Duodenal mucosa (tissue), 2 donors: ENCODE results near the gene OGFRL1.
"Not testable (repeated sequence)": the region's sequence is repeated elsewhere in the genome, so short reads cannot be mapped to it uniquely, and the experiment has no call there.

Experiments
- H3K27ac ChIP-seq: one replicate; pipeline ENCODE4 v1.7.0; 2013; ENCODE audit warnings: low read depth, low read length
- H3K27me3 ChIP-seq, 2 donors: one replicate each; pipeline ENCODE4 v1.7.0; 2013; ENCODE audit warnings: low read length in 2 of 2, control low read depth in 1 of 2; ENCODE audit not compliant: insufficient read depth in 2 of 2, control insufficient read depth in 1 of 2
- H3K36me3 ChIP-seq, 2 donors: one replicate each; pipeline ENCODE4 v1.7.0; 2013; ENCODE audit warnings: low read length in 2 of 2, control low read depth in 1 of 2; ENCODE audit not compliant: insufficient read depth in 2 of 2, control insufficient read depth in 1 of 2
- H3K4me1 ChIP-seq, 2 donors: one replicate each; pipeline ENCODE4 v1.7.0; 2013; ENCODE audit warnings: low read length in 2 of 2, control low read depth in 1 of 2; ENCODE audit not compliant: insufficient read depth in 2 of 2, control insufficient read depth in 1 of 2
- H3K4me3 ChIP-seq, 2 donors: one replicate each; pipeline ENCODE4 v1.7.0; 2013; ENCODE audit warnings: low read length in 2 of 2, low read depth in 1 of 2
- H3K9ac ChIP-seq, 2 donors: one replicate each; pipeline ENCODE4 v1.7.0; 2013; ENCODE audit warnings: low read length in 2 of 2, low read depth in 1 of 2
- H3K9me3 ChIP-seq, 2 donors: one replicate each; pipeline ENCODE4 v1.7.0; 2013; ENCODE audit warnings: low read length in 2 of 2, control low read depth in 1 of 2; ENCODE audit not compliant: control insufficient read depth in 1 of 2

The OGFRL1 gene

DNA sequence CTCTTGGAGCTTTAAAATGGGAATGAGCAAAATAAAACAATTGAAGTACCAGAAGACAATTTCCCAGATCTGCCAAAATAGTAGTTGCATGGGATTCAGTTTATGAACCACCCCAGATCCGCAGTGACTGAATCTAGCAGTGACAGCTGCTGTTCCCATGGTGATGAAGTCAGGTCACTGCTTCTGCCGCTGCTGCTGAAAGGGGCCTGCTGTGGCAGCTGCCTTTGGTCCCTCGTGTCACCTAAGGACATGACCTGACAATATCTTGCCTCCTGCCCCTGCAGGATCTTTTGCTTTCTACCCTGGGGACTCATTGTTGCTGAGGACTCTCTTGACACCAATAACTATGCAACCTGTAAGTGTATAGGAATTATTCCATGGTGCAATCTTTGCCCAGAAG lies 34.3 kb upstream of the OGFRL1 start:
- no peaks in the 10 kb centered on the region for H3K36me3 ChIP-seq
- H3K27me3 ChIP-seq: no peaks in the 10 kb centered on the region
- H3K4me1 ChIP-seq: no peaks in the 10 kb centered on the region
- H3K9me3 ChIP-seq: no peaks in the 10 kb centered on the region
- no peak overlapping the region for H3K9ac ChIP-seq
- H3K27ac ChIP-seq: no peak overlapping the region
- H3K4me3 ChIP-seq: no peak overlapping the region

DNA sequence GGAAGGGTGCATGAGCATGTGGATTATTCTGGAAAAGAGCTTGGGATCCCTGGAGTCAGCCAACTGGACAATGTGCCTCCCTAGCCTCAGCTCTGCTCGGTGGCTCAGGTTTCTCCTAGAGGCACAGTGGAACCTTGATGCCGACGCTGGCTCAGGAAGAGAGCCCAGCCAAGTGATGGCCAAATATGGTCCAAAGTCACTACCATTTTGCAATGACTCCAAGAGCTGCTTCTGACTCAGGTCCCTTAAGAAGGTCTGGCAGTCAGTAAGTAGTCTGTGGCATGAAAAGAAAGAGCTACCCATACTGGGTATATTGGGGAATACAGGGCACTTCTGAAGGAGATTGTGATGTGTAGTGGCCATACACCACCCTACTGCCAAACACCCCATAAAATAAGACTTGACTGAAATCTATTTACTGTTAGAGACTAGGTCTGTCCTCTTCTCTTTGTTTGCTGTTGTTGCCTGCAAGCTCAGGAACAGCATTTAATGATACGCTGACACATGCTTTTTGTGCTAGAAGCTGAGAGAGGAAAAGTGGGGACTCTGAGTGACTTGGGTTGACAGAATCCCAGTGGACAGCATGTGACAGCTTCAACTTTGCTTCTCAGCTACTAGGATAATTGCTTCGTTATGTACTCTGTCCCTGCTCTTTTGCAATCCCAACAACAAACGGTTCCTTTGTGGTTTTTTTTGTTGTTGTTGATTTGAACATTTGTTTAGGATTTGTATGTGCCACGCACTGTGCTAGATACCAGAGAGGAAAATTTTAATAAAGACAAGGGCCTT lies 30.3 kb upstream of the OGFRL1 start:
- Histone ChIP-seq H3K27me3 (no peaks in the 10 kb centered on the region), H3K4me1 (no peaks in the 10 kb centered on the region), H3K9me3 (no peaks in the 10 kb centered on the region), H3K27ac (no peak overlapping the region), H3K9ac (no peak overlapping the region), H3K36me3 (no peaks in the 10 kb centered on the region), H3K4me3 (no peak overlapping the region)

DNA sequence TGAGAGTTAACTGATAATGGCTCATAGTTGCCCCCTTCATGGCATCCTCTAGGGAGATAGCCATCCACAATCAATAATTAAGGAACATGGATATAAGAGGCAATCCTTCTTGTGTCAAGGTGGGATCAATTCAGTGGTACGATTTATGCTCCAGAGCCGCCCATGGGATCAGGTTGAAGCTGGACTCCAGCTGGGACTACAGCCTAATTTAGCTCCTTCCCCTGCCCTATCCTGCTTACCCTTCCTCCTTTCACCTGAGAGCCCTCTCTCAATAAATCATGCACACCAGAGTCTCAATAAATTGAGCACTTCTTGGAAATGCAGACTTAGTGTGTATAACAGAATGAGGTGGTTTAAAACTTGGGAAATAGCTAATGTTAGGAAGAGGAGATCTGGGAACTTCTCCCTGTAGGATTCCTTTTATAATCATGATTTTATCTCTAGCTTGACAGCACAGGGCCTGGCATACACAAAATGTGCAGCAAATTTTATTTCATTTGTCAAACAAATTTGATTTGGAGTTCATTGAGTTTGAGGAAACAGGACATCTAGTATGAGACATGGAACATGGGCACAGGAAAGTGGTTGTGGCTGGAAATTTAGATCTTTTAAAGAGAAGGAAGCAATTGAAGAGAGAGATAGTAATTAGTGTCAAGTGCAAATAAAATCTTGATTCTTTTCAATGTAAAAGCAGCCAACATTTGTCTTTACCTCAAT lies 28.6 kb upstream of the OGFRL1 start:
- no peak overlapping the region for H3K27ac ChIP-seq

DNA sequence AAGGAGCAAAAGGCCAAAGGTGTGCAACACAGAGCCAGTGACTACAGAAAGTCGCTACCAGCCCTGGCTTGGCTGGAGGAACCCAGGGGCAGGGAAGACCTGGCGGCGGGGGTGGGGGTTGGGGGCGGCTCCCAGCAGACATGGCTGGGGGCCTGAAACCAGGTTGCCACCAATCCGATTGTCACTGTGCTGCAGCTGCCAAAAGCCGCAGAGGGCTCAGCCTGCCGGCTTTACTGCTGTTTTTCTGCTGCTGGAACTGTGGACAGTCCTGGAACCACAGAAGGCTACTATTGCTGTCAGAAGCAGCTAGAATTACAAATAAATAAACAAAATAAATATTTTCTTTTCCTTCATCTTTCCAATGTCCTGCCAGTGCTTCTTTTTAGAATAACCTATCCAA lies 25.7 kb upstream of the OGFRL1 start:
- Histone ChIP-seq H3K4me3 (no peak overlapping the region), H3K27ac (no peak overlapping the region)

More for the DNA sequence above, 28.6 kb upstream of the OGFRL1 start:
- Histone ChIP-seq H3K36me3 (no peaks in the 10 kb centered on the region), H3K27me3 (no peaks in the 10 kb centered on the region), H3K4me1 (no peaks in the 10 kb centered on the region), H3K4me3 (no peak overlapping the region), H3K9me3 (no peaks in the 10 kb centered on the region), H3K9ac (no peak overlapping the region)

DNA sequence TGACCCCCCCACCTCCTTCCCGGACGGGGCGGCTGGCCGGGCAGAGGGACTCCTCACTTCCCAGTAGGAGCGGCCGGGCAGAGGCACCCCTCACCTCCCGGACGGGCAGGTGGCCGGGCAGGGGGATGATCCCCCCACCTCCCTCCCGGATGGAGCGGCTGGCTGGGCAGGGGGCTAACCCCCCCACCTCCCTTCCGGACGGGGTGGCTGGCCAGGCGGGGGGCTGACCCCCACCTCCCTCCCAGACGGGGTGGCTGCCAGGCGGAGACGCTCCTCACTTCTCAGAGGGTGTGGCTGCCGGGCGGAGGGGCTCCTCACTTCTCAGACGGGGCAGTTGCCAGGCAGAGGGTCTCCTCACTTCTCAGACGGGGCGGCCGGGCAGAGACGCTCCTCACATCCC lies 22.2 kb upstream of the OGFRL1 start:
- not testable (repeated sequence) for H3K4me3 ChIP-seq, H3K9me3 ChIP-seq, H3K27ac ChIP-seq, H3K36me3 ChIP-seq, H3K9ac ChIP-seq, H3K4me1 ChIP-seq, H3K27me3 ChIP-seq

More for the DNA sequence above, 25.7 kb upstream of the OGFRL1 start:
- Histone ChIP-seq H3K9ac (no peak overlapping the region), H3K27me3 (no peaks in the 10 kb centered on the region), H3K9me3 (no peaks in the 10 kb centered on the region), H3K4me1 (no peaks in the 10 kb centered on the region), H3K36me3 (no peaks in the 10 kb centered on the region)

DNA sequence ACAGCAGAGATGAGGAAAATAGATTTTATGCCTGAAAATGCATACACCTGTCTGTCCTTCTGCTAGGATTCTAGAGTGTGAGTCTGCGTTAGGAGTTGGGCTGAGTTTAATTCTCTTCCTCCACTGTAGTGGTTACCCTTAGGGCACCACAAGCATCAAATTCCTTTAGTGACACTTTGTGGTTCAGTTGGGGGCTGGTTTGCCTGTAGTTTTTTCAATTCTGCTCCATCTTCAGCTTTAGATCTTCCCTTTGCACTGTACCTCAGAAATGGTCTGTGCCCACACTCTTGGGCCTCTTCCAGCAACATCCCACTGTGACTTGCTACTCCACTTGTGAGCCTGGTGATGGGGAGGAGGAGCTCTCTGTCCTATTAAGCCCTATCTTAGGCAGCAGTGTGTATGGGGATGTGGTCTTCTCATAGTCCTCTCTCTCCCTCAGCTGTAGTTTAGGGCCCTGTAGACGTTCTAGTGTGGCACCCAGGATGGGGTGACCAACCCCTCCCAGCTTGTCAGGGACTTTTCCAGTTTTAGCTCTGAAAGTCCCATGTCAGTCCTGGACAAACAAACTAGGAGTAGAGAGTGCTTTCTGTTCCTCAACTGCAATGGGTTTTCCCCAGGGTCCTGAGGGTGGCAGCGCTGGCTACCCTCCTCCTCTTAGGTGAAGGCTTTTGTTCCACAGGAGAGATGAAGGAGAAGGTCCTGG lies 19.7 kb upstream of the OGFRL1 start:
- Histone ChIP-seq H3K4me1 (no peaks in the 10 kb centered on the region), H3K36me3 (no peaks in the 10 kb centered on the region), H3K9me3 (no peaks in the 10 kb centered on the region), H3K9ac (no peak overlapping the region), H3K27me3 (no peaks in the 10 kb centered on the region), H3K27ac (no peak overlapping the region), H3K4me3 (no peak overlapping the region)

DNA sequence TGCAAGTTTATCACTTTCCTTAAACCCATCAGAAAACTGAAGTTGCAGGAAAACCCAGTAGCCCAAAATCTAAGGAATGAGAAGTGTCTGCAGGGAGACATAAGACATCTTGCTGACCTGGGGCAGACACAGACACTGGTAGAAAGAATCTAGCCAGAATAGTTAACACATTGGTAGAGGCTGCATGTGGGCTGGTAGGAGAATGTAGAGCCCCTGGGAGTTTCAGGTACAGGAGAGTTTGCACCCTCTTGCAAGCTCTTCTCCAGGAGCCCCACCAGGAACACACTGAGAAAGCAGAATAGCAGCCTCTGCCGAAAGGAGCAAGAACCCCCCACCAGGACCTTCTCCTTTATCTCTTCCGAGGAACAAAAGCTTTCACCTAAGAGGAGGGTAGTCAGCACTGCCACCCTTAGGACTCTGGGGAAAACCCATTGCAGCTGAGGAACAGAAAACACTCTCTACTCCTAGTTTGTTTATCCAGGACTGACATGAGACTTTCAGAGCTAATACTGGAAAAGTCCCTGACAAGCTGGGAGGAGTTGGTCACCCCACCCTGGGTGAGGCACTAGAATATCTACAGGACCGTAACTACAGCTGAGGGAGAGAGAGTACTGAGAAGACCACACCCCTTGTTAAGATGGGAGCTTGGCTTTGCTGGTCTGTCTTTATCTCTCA lies 10.5 kb upstream of the OGFRL1 start:
- Histone ChIP-seq H3K4me1 (no peaks in the 10 kb centered on the region), H3K27ac (no peak overlapping the region), H3K9me3 (no peaks in the 10 kb centered on the region), H3K36me3 (no peaks in the 10 kb centered on the region), H3K9ac (no peak overlapping the region), H3K27me3 (no peaks in the 10 kb centered on the region), H3K4me3 (no peak overlapping the region)

DNA sequence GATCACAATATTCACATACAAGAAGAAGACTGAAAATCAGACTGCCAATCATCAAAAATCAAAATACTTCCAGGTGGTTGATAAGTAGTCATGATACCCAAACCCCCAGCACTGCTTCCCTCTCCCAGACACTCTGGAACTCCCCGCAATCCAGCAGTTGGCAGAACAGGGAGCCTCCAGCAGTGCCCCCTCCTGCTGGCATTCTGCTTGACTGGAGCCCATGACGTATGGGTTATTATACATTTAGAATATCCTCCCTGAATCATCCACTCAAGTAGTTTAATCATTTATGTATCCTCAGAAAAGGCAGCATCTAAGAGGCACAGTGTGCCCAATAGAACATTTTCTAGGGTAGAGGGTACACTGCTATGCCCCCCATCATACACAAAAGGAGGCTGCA lies 9.3 kb upstream of the OGFRL1 start:
- Histone ChIP-seq H3K4me1 (no peaks in the 10 kb centered on the region), H3K36me3 (no peaks in the 10 kb centered on the region), H3K9me3 (no peaks in the 10 kb centered on the region), H3K27me3 (no peaks in the 10 kb centered on the region), H3K9ac (no peak overlapping the region), H3K27ac (no peak overlapping the region), H3K4me3 (no peak overlapping the region)

DNA sequence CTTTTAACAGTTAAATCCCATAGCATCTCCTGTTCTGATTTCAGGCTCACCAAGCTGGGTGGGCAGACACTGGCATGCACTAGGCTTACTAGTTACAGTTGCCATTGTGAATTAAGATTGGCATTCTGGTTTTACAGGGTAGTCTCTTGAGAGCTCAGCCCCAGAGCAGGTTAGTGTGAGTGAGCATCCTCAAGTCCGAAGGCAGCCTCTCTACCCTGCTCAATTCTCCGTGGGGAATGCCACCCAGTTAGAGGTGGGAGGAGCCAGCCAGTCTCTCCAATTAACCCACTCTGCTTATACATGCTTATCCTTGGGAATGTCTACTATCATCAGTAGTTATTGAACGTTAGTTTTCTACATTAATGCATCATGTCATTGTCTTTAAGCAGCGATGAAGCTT lies 8.9 kb upstream of the OGFRL1 start:
- Histone ChIP-seq H3K9ac (no peak overlapping the region), H3K36me3 (no peaks in the 10 kb centered on the region), H3K27me3 (no peaks in the 10 kb centered on the region), H3K9me3 (no peaks in the 10 kb centered on the region), H3K4me1 (no peaks in the 10 kb centered on the region), H3K4me3 (no peak overlapping the region), H3K27ac (no peak overlapping the region)

DNA sequence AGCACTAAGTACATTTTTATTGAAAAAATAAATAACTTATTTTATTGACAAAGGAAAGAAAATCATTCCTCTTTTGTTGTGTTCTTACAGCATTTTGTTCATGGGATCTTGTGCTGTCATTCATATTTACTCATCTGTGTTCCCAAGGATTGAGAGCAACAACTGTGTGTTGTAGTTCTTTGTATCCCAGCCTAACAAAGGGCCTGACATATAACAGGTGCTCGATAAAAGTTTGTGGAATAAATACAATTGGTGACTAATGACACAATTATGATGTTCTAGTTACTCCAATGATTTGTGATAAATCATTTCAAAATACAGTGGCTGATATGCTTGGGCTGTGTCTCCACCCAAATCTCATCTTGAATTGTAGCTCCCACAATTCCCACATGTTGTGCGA lies 7.9 kb upstream of the OGFRL1 start:
- no peaks in the 10 kb centered on the region for H3K27me3 ChIP-seq
- no peak overlapping the region for H3K27ac ChIP-seq
- H3K36me3 ChIP-seq: no peaks in the 10 kb centered on the region
- no peak overlapping the region for H3K9ac ChIP-seq
- no peak overlapping the region for H3K4me3 ChIP-seq
- H3K4me1 ChIP-seq: no peaks in the 10 kb centered on the region
- no peaks in the 10 kb centered on the region for H3K9me3 ChIP-seq
